GM21360 (cell line): ENCODE measurements around the gene SDR42E1.

ENCODE experiments used
- ATAC-seq: cut with Tn5 transposase; IDR thresholded peaks from one replicate; pipeline ENCODE4 v1.9.1; 2021; ENCODE audit warnings: mild to moderate bottlenecking, moderate library complexity; ENCODE audit not compliant: unreplicated experiment

The SDR42E1 gene

GRCh38 chr16:82011199-82011641 is at the start of gene SDR42E1:
TSS of gene SDR42E1 (minus strand) at chr16:82011470. CDS start at chr16:82000858, 10,612 bp downstream.
- ATAC-seq: peak; percentile 97

GRCh38 chr16:82059983-82060421 is 48.7 kb upstream of the SDR42E1 start:
- no peak for ATAC-seq

DNA sequence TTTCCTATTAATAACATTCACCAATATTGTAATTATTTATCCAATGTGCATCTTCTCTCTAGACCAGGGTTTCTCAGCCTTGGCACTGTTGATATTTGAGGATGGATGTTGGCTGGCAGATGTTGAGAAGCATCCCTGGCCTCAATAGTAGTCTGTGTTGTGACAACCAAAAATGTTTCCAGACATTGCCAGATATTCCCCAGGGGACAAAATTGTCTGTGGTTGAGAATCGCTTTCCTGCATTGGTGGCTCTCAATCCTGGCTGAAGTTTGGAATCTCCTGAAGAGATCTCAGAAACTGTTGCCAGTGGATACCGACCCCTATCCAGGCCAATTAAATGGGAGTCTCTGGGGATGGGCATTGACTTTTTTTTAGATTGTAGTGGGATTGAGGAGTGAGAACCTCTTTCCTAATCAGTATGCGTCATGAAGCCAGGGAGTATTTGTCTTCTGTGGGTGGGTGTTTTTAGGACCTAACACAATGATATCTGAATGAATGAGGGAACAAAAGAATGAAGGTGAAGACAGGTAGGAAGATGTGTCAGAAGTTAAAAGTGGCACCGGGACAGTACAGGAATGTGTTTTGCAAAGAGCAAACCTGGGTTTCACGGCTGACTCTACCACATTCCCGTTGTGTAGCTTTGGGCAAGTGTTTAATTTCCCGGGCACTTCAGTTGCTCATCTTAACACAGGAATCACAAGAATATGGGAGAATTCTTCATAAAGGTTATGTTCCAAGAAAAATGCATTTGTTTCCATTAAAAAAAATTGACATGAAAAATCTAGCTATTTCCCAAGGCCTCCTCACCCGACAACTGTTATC is 48.1 kb upstream of the SDR42E1 start:
- no peak for ATAC-seq

- ATAC-seq: no peak
Measured at GRCh38 chr16:82056550-82056896, 45.3 kb upstream of the SDR42E1 start.

GRCh38 chr16:82055728-82056549 is 44.7 kb upstream of the SDR42E1 start:
- no peak for ATAC-seq

DNA sequence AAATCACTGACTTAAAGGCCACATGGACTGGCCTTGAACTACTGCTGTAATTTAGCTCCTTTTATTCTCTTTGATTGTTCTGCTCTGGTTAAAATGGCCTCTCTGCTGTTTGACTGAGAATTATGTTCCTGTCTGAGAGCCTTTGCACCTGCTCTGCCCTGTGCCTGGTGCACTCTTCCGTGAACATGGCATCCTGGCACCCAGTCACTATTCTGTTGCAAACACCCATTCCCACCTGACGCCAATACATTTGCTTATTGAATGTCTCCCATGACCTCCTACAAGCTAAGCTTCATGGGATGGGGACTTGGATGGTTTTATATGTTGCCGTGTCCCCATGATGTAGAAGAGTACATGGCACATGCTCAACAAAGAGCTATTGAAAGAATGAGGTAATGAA is 43.8 kb upstream of the SDR42E1 start:
- ATAC-seq: no peak

GRCh38 chr16:82051656-82052055 is 40.4 kb upstream of the SDR42E1 start:
- ATAC-seq: no peak

GRCh38 chr16:82050909-82051357 is 39.7 kb upstream of the SDR42E1 start:
- ATAC-seq: no peak

DNA sequence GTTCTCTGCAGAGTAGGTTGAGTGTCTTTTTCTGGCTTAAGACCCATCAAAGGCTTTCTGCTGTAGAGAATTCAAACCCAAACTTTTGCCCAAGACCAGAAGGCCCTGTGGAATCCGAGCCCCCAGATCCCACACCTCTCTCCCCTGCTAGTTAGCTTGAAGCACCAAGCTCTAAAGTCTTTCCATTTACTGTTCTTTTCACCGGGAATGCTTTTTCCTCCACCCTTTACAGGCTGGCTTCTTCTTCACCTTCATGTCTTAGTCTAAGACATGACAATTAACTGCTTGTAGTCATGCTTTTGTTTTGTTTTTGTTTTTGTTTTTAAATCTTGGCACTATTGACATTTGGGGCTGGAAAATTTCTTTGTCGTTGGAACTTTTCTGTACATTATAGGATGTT is 39.2 kb upstream of the SDR42E1 start:
- ATAC-seq: no peak

- no peak for ATAC-seq
Measured at GRCh38 chr16:82049484-82049883, 38.2 kb upstream of the SDR42E1 start.

GRCh38 chr16:82047787-82048186 is 36.5 kb upstream of the SDR42E1 start:
- ATAC-seq: no peak

DNA sequence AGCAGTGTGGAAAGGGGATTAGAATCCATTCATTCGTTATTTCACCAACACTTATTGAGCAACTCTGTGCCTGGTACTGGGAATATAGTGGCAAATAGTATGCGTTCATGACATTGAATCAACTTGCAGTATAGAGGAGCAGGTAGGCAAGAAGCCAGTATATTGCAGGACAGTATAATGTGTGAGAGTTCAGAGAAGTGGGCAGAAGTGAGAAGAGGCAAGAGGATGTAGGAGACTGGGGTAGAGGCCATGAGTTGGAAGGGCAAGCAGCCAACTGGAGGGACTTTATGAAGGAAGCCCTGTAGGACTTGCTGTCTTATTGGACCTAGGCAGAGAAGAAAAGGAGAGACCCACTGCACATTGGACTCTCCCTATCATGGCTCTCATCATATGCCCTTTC is 36.1 kb upstream of the SDR42E1 start:
- no peak for ATAC-seq

GRCh38 chr16:82046941-82047340 is 35.7 kb upstream of the SDR42E1 start:
- no peak for ATAC-seq

DNA sequence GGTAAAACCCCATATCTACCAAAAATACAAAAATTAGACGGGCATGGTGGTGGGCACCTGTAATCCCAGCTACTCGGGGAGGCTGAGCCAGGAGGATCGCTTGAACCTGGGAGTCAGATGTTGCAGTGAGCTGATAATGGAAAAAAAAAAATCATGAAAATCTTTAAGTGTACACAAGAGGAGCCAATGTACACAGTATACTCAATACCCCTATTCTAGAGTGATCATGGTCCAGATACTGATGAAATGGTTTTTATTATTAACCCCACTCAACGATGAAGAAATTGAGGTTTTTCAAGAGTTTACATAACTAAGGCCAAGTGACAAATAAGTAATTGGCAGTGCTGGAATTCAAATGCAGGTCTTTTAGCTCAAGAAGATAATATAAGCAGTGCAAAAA is 35.3 kb upstream of the SDR42E1 start:
- ATAC-seq: no peak

DNA sequence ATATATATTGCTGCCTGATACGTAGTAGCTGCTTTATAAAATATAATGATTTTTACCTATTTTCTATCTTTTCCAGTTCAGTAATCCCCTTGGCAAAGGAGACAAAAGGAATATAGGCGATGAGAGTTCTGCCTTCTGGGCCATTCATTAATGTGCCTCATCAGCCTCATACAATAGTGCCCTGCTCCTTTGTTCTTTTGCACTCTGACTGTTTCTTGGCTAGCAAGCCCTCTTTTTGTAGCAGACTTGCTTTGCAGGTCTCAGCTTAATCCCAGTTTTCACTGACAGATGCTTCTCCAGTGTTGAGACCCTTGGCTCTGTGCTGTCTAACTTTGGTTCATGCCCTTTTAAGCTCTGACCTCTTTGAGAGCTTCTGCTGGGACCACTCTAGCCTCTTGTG is 34.2 kb upstream of the SDR42E1 start:
- no peak for ATAC-seq

DNA sequence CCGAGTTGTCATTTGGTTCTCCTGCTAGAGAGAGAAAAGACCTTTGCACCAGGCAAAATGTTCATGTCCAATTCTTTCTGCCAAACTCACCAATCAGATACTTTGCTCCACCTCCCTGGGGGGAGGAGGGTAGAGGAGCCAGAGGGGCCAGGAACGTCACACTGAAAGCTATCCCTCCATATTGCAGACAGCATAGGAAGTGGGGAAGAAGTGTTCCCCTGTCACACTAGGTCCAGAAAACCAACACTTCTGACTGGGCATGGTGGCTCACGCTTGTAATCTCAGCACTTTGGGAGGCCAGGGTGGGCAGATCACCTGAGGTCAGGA is 33.3 kb upstream of the SDR42E1 start:
- no peak for ATAC-seq

DNA sequence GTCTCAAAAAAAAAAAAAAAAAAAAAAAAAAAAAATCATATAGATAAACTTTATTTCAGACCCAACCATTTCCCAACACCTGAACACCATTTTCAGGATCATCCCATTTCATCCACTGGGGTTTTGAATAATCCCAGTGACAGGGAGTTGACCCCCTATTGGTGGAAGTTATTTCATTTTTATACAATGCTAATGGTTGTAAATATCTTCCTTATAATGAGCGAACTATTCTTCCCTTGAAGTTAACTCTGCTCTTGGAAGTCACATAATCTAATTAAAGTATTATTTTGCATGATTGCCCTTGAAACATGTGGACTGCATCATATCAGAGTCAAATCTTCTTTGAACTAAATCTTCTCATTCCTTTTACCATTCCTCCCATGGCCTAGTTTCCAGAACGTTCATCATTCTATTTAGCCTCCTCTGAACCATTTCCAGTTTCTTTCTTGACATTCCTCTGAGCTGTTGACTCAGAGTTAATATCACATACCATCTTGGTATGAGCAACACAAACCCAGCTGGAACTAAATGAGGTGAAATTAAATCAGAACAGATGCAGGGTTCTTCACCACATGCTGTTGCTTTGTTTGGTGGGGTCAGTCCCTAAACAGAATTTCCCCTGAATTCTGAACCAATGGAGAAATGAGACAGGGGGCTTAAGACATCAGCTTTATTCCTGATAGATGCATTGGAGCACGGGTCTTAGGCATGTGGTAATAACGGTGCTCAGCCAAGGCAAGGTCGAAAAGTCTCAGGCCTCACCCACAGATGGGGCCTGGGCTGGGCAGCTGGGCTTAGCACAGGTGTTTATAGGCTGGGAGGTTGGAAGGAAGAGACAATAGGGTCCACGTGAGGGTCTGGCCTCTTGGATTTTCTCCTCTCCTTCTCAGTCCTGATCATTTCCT is 32.7 kb upstream of the SDR42E1 start:
- ATAC-seq: no peak

DNA sequence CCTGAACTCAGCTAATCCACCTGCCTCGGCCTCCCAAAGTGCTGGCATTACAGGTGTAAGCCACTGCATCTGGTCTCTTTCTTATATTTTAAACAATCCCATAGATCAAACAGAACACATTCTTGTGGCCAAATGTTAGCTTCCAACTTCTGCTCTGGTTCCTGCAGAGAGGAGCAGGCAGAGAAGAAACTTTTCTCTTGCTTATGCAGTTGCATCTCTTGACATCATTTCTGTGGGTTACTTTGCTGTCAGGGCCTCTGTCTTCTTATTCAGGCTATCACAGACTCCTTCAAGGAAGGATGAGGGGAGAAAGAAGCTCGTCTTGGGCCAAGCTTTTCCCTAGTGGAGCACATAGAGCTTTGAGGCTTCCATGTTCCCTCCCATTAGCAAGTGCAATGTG is 31.6 kb upstream of the SDR42E1 start:
- no peak for ATAC-seq

GRCh38 chr16:82042144-82042543 is 30.9 kb upstream of the SDR42E1 start:
- ATAC-seq: no peak

- no peak for ATAC-seq
Measured at GRCh38 chr16:82041542-82041941, 30.3 kb upstream of the SDR42E1 start.

DNA sequence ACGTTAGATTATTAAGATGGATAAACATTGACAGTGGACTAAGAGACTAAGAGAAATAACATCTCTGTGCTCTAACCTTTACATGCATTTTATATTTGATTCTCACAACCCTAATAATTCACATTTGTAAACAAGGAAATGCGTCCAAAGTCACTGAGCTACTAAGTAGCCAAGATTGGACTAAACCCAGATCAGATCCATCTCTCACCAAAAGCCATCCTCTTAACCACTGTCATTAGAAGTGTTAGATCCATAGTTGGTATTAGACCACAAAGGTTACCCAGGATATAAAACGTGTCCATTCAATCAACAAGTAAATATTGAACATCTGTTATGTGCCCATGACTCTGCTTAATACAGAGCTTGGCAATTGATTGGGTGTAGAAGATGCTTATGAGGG is 29.0 kb upstream of the SDR42E1 start:
- ATAC-seq: no peak
